HEK293 (cell line): ENCODE data around the gene MCM5.

Source experiments
- CTCF ChIA-PET: fragments of 350-600 bp; formaldehyde crosslinking; extraction: SDS; loops from one replicate; lab custom pipeline; 2021; ENCODE audit warnings: antibody characterized with exemption; lab: Yijun Ruan, JAX
- POLR2A ChIA-PET: fragments of 300-600 bp; formaldehyde crosslinking; extraction: SDS; loops from one replicate; lab custom pipeline; 2020; ENCODE audit warnings: antibody characterized with exemption, inconsistent platforms; lab: Yijun Ruan, JAX
- H3K27ac ChIP-seq: fragments of 200-500 bp; sonication (Bioruptor generic); 2 replicates; pipeline ENCODE4 v1.5.1; 2014; ENCODE audit warnings: low read depth, low read length, control low read depth, inconsistent platforms; ENCODE audit errors: extremely low read depth
- H3K36me3 ChIP-seq, 2 experiments: fragments of 200-500 bp in 1 of 2; sonication (Bioruptor generic) in 1 of 2; 1 replicate in 1 of 2; 2 replicates in 1 of 2; pipeline ENCODE4 v1.5.1; 2014 to 2017; ENCODE audit warnings: inconsistent platforms in 2 of 2, low read length in 2 of 2; ENCODE audit not compliant: control insufficient read depth in 2 of 2, insufficient read depth in 1 of 2
- H3K4me1 ChIP-seq: fragments of 200-500 bp; sonication (Bioruptor generic); 2 replicates; pipeline ENCODE4 v1.5.1; 2014; ENCODE audit warnings: mild to moderate bottlenecking, low read length, inconsistent platforms; ENCODE audit not compliant: control insufficient read depth, insufficient read depth
- H3K4me3 ChIP-seq: 2 replicates; pipeline ENCODE4 v1.5.1; 2011; ENCODE audit warnings: low read depth, mild to moderate bottlenecking, control low read depth, low read length, moderate library complexity
- H3K9me3 ChIP-seq: fragments of 200-500 bp; sonication (Bioruptor generic); 2 replicates; pipeline ENCODE4 v1.5.1; 2014; ENCODE audit warnings: low read depth, low read length, inconsistent platforms; ENCODE audit not compliant: control insufficient read depth, insufficient read depth
- GLIS1 ChIP-seq: fragments of 450-650 bp; formaldehyde crosslinking; IDR thresholded peaks from 2 replicates; pipeline ENCODE4 v1.5.1; 2016; ENCODE audit warnings: missing biosample characterization, missing genetic modification characterization
- HOXD13 ChIP-seq: sonication (generic); formaldehyde crosslinking; IDR thresholded peaks from 2 replicates; pipeline ENCODE4 v1.8.0; 2022; ENCODE audit warnings: missing genetic modification reagents, borderline replicate concordance
- KLF1 ChIP-seq: fragments of 450-650 bp; formaldehyde crosslinking; IDR thresholded peaks from 2 replicates; pipeline ENCODE4 v1.5.1; 2016; ENCODE audit warnings: missing biosample characterization, missing genetic modification characterization
- KLF10 ChIP-seq: fragments of 450-650 bp; IDR thresholded peaks from 2 replicates; pipeline ENCODE4 v1.5.1; 2018; ENCODE audit warnings: missing biosample characterization, mild to moderate bottlenecking, missing genetic modification characterization
- KLF17 ChIP-seq: fragments of 450-650 bp; formaldehyde crosslinking; IDR thresholded peaks from 2 replicates; pipeline ENCODE4 v1.5.1; 2016; ENCODE audit warnings: missing biosample characterization, missing genetic modification characterization
- SCRT2 ChIP-seq: fragments of 450-650 bp; formaldehyde crosslinking; IDR thresholded peaks from 2 replicates; pipeline ENCODE4 v1.5.1; 2016; ENCODE audit warnings: missing biosample characterization, missing genetic modification characterization
- ZBTB1 ChIP-seq: fragments of 450-650 bp; formaldehyde crosslinking; IDR thresholded peaks from 2 replicates; pipeline ENCODE4 v1.5.1; 2016; ENCODE audit warnings: missing biosample characterization, missing genetic modification characterization
- ZFP41 ChIP-seq: fragments of 450-650 bp; formaldehyde crosslinking; IDR thresholded peaks from 2 replicates; pipeline ENCODE4 v1.5.1; 2016; ENCODE audit warnings: missing biosample characterization, missing genetic modification characterization, borderline replicate concordance
- ZIC2 ChIP-seq: fragments of 450-650 bp; formaldehyde crosslinking; IDR thresholded peaks from 2 replicates; pipeline ENCODE4 v1.5.1; 2016; ENCODE audit warnings: missing biosample characterization, missing genetic modification characterization
- ZNF121 ChIP-seq: fragments of 450-650 bp; formaldehyde crosslinking; IDR thresholded peaks from 2 replicates; pipeline ENCODE4 v1.5.1; 2016; ENCODE audit warnings: missing biosample characterization, missing genetic modification characterization
- ZNF184 ChIP-seq: fragments of 450-650 bp; IDR thresholded peaks from 2 replicates; pipeline ENCODE4 v1.5.1; 2018; ENCODE audit warnings: missing biosample characterization, mild to moderate bottlenecking, missing genetic modification characterization
- ZNF19 ChIP-seq: fragments of 450-650 bp; formaldehyde crosslinking; IDR thresholded peaks from 2 replicates; pipeline ENCODE4; 2016; ENCODE audit warnings: missing biosample characterization, missing genetic modification characterization, low read depth
- ZNF239 ChIP-seq: fragments of 450-650 bp; formaldehyde crosslinking; IDR thresholded peaks from 2 replicates; pipeline ENCODE4 v1.5.1; 2016; ENCODE audit warnings: missing biosample characterization, missing genetic modification characterization
- ZNF398 ChIP-seq: fragments of 450-650 bp; formaldehyde crosslinking; IDR thresholded peaks from 2 replicates; pipeline ENCODE4 v1.5.1; 2017; ENCODE audit warnings: missing biosample characterization, missing genetic modification characterization
- ZNF423 ChIP-seq: fragments of 450-650 bp; formaldehyde crosslinking; IDR thresholded peaks from 2 replicates; pipeline ENCODE4 v1.5.1; 2016; ENCODE audit warnings: missing biosample characterization, missing genetic modification characterization
- ZNF513 ChIP-seq: fragments of 450-650 bp; IDR thresholded peaks from 2 replicates; pipeline ENCODE4 v1.5.1; 2018; ENCODE audit warnings: missing biosample characterization, missing genetic modification characterization
- ZNF549 ChIP-seq: fragments of 450-650 bp; IDR thresholded peaks from 2 replicates; pipeline ENCODE4 v1.5.1; 2018; ENCODE audit warnings: missing biosample characterization, missing genetic modification characterization, mild to moderate bottlenecking, inconsistent platforms, moderate library complexity
- ZNF658 ChIP-seq: fragments of 450-650 bp; formaldehyde crosslinking; IDR thresholded peaks from 2 replicates; pipeline ENCODE4; 2016; ENCODE audit warnings: missing biosample characterization, missing genetic modification characterization
- TF ChIP-seq, protein P1 (sequence below): fragments of 450-650 bp; formaldehyde crosslinking; IDR thresholded peaks from 2 replicates; pipeline ENCODE4 v1.5.1; 2016; ENCODE audit warnings: missing biosample characterization, missing genetic modification characterization
- TF ChIP-seq, protein P2 (sequence below): fragments of 450-650 bp; formaldehyde crosslinking; IDR thresholded peaks from 2 replicates; pipeline ENCODE4 v1.5.1; 2017; ENCODE audit warnings: missing biosample characterization, missing genetic modification characterization
- TF ChIP-seq, protein P3 (sequence below): fragments of 450-650 bp; formaldehyde crosslinking; IDR thresholded peaks from 2 replicates; pipeline ENCODE4 v1.5.1; 2016; ENCODE audit warnings: missing biosample characterization, missing genetic modification characterization
- TF ChIP-seq, protein P4 (sequence below): fragments of 450-650 bp; formaldehyde crosslinking; IDR thresholded peaks from 2 replicates; pipeline ENCODE4 v1.5.1; 2017; ENCODE audit warnings: missing biosample characterization, missing genetic modification characterization

MCM5 gene

DNA sequence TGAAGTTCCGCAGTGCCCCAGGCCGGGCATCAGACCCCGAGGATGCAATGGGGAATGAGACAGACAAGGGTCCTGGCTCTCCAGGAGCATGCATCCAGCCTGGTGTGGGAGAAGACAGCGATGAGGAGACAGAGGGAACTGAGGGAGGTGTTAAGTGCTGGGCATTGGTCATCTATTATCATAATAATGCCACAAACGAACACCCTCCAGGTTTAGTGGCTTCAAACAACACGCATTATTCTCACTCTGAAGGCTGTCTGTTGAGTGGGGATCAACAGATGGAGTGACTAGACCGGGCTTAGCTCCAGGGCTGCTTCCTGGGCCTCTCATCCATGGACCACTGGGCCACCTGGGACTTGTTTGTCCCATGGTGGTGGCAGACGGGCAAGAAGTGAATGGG lies 48.6 kb downstream of the MCM5 start:
- ChIA-PET CTCF (no interaction called here), POLR2A (interaction anchor here (0.6 kb wide), 1 partner anchor 121 kb away, joined by 3 read pairs; no protein-coding TSS in a partner anchor)
- Histone ChIP-seq H3K36me3 (peaks cover 0 to 36% of the 10 kb centered on the region in 2 experiments; a peak in 1 of 3 replicates), H3K27ac (no peak overlapping the region), H3K4me1 (peaks cover 7% of the 10 kb centered on the region), H3K4me3 (no peak overlapping the region), H3K9me3 (no peaks in the 10 kb centered on the region)
- TF ChIP-seq SCRT2 (0 out of 2 replicates have a peak, but pooled peaks have one; percentile 28), ZFP41 (tag by site-specific recombination) (no peak), ZNF423 (tag by site-specific recombination) (no peak)

DNA sequence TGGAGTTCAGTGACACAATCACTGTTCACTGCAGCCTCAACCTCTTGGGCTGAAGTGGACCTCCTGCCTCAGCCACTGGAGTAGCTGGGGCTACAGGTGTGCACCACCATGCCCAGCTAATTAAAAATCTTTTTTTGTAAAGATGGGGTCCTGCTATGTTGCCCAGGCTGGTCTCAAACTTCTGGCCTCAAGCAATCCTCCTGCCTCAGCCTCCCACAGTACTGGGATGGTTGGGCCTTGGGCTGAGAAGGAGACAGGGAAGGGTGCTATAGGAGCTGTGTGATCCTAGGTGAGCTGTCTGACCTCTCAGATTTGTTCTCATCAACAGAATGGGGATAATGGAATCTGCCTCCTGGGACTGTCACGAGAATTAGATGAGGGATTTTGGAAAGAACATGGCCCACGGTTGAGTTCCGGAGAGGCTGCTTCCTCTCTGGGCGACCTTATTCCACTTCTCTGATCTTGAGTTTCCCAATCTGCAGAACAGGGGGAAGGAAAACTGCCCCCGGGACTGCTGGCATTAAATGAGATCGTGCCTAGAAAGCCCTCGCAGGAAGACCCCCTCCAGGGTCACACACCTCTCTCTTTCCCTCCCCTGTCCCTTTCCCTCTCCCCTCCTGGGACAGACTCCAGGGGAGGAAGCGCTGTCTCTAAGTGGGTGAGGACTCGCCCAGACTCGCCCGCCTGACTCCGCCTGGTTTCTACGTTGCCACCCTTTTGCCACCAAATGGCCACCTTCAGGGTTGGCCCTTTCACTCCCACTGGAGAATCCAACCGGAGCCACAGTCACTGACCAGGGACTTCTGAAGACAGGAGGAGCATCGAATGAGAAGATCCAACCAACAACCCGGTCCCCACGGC lies 50.1 kb downstream of the MCM5 start:
- ChIA-PET CTCF (interaction anchor here (0.6 to 0.7 kb wide), 2 partner anchors 19 to 20 kb away, joined by 3 to 4 read pairs; no protein-coding TSS in a partner anchor), POLR2A (no interaction called here)
- peak; percentile 80; the same call in 1 of the 2 replicates for TF ChIP-seq ZNF121 (tag by site-specific recombination)
- TF ChIP-seq ZNF549 (tag by site-specific recombination), result no peak
- TF ChIP-seq ZBTB1 (tag by site-specific recombination), result no peak
- no peak for TF ChIP-seq ZNF658 (tag by site-specific recombination)
- TF ChIP-seq, protein P1, sequence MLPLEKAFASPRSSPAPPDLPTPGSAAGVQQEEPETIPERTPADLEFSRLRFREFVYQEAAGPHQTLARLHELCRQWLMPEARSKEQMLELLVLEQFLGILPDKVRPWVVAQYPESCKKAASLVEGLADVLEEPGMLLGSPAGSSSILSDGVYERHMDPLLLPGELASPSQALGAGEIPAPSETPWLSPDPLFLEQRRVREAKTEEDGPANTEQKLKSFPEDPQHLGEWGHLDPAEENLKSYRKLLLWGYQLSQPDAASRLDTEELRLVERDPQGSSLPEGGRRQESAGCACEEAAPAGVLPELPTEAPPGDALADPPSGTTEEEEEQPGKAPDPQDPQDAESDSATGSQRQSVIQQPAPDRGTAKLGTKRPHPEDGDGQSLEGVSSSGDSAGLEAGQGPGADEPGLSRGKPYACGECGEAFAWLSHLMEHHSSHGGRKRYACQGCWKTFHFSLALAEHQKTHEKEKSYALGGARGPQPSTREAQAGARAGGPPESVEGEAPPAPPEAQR (tag by site-specific recombination), result no peak
- TF ChIP-seq ZNF513 (tag by site-specific recombination), result no peak
- TF ChIP-seq ZNF19 (tag by site-specific recombination), result no peak
- TF ChIP-seq, protein P2, sequence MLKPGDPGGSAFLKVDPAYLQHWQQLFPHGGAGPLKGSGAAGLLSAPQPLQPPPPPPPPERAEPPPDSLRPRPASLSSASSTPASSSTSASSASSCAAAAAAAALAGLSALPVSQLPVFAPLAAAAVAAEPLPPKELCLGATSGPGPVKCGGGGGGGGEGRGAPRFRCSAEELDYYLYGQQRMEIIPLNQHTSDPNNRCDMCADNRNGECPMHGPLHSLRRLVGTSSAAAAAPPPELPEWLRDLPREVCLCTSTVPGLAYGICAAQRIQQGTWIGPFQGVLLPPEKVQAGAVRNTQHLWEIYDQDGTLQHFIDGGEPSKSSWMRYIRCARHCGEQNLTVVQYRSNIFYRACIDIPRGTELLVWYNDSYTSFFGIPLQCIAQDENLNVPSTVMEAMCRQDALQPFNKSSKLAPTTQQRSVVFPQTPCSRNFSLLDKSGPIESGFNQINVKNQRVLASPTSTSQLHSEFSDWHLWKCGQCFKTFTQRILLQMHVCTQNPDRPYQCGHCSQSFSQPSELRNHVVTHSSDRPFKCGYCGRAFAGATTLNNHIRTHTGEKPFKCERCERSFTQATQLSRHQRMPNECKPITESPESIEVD (tag by site-specific recombination), result no peak
- TF ChIP-seq ZNF239 (tag by site-specific recombination), result no peak
- TF ChIP-seq ZIC2 (tag by site-specific recombination), result peak; percentile 73
- TF ChIP-seq KLF10, result no peak
- no peak for TF ChIP-seq HOXD13 (CRISPR knock-in tag)
- TF ChIP-seq GLIS1 (tag by site-specific recombination), result peak; percentile 80
- peak; percentile 65 for TF ChIP-seq KLF1 (tag by site-specific recombination)
- TF ChIP-seq ZNF184, result no peak
- TF ChIP-seq, protein P3, sequence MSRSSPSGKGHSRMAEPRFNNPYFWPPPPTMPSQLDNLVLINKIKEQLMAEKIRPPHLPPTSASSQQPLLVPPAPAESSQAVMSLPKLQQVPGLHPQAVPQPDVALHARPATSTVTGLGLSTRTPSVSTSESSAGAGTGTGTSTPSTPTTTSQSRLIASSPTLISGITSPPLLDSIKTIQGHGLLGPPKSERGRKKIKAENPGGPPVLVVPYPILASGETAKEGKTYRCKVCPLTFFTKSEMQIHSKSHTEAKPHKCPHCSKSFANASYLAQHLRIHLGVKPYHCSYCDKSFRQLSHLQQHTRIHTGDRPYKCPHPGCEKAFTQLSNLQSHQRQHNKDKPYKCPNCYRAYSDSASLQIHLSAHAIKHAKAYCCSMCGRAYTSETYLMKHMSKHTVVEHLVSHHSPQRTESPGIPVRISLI (tag by site-specific recombination), result no peak
- peak; percentile 68; the same call in 1 of the 2 replicates for TF ChIP-seq ZNF398 (tag by site-specific recombination)
- TF ChIP-seq, protein P4, sequence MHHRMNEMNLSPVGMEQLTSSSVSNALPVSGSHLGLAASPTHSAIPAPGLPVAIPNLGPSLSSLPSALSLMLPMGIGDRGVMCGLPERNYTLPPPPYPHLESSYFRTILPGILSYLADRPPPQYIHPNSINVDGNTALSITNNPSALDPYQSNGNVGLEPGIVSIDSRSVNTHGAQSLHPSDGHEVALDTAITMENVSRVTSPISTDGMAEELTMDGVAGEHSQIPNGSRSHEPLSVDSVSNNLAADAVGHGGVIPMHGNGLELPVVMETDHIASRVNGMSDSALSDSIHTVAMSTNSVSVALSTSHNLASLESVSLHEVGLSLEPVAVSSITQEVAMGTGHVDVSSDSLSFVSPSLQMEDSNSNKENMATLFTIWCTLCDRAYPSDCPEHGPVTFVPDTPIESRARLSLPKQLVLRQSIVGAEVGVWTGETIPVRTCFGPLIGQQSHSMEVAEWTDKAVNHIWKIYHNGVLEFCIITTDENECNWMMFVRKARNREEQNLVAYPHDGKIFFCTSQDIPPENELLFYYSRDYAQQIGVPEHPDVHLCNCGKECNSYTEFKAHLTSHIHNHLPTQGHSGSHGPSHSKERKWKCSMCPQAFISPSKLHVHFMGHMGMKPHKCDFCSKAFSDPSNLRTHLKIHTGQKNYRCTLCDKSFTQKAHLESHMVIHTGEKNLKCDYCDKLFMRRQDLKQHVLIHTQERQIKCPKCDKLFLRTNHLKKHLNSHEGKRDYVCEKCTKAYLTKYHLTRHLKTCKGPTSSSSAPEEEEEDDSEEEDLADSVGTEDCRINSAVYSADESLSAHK, result no peak
- no peak for TF ChIP-seq KLF17 (tag by site-specific recombination)

More for the DNA sequence above, 50.1 kb downstream of the MCM5 start:
- Histone ChIP-seq H3K27ac (no peak overlapping the region), H3K9me3 (no peaks in the 10 kb centered on the region), H3K4me1 (peaks cover 7% of the 10 kb centered on the region), H3K36me3 (peaks cover 0 to 36% of the 10 kb centered on the region in 2 experiments; a peak in 1 of 3 replicates), H3K4me3 (no peak overlapping the region)
